ENCODE measurements around the gene DUSP14.

Gene DUSP14

GRCh38 chr17:37488009-37488604 is 1.6 kb upstream of the DUSP14 start:
- no peaks in the 10 kb centered on the region for H3K27me3 ChIP-seq (ENCODE audit: control insufficient read depth in 1 of 2, insufficient read depth in 2 of 2, low read length in 2 of 2)
- no peaks in the 10 kb centered on the region for H3K9me3 ChIP-seq (ENCODE audit: low read length)
- H3K27ac ChIP-seq (ENCODE audit: low read depth, low read length), result peak overlapping the region; percentile 12
- H3K9ac ChIP-seq (ENCODE audit: low read length), result no peak overlapping the region
- no peaks in the 10 kb centered on the region for H3K36me3 ChIP-seq (ENCODE audit: insufficient read depth, low read length)
- peak overlapping the region; percentile 67 to 92 for H3K4me3 ChIP-seq (ENCODE audit: low read depth in 1 of 2, low read length in 2 of 2)
- peaks cover 31% of the 10 kb centered on the region for H3K4me1 ChIP-seq (ENCODE audit: insufficient read depth, low read length)

- Histone ChIP-seq H3K9ac (ENCODE audit: low read length) (peak overlapping the region; percentile 47), H3K4me3 (ENCODE audit: low read depth in 1 of 2, low read length in 2 of 2) (peak overlapping the region; percentile 67 to 92), H3K4me1 (ENCODE audit: insufficient read depth, low read length) (peaks cover 31% of the 10 kb centered on the region), H3K27me3 (ENCODE audit: control insufficient read depth in 1 of 2, insufficient read depth in 2 of 2, low read length in 2 of 2) (no peaks in the 10 kb centered on the region), H3K9me3 (ENCODE audit: low read length) (no peaks in the 10 kb centered on the region), H3K27ac (ENCODE audit: low read depth, low read length) (peak overlapping the region; percentile 12), H3K36me3 (ENCODE audit: insufficient read depth, low read length) (no peaks in the 10 kb centered on the region)
Observed at GRCh38 chr17:37488607-37489196, 989 bp upstream of the DUSP14 start.

- Histone ChIP-seq H3K27ac (ENCODE audit: low read depth, low read length) (peak overlapping the region; percentile 86), H3K4me1 (ENCODE audit: insufficient read depth, low read length) (peaks cover 38% of the 10 kb centered on the region), H3K27me3 (ENCODE audit: control insufficient read depth in 1 of 2, insufficient read depth in 2 of 2, low read length in 2 of 2) (no peaks in the 10 kb centered on the region), H3K9me3 (ENCODE audit: low read length) (no peaks in the 10 kb centered on the region), H3K4me3 (ENCODE audit: low read depth in 1 of 2, low read length in 2 of 2) (peak overlapping the region; percentile 18 to 88), H3K9ac (ENCODE audit: low read length) (peak overlapping the region; percentile 59), H3K36me3 (ENCODE audit: insufficient read depth, low read length) (no peaks in the 10 kb centered on the region)
Observed at GRCh38 chr17:37490022-37490587, 414 bp downstream of the DUSP14 start.

GRCh38 chr17:37490638-37491614 is 1.2 kb downstream of the DUSP14 start:
- no peaks in the 10 kb centered on the region for H3K36me3 ChIP-seq (ENCODE audit: insufficient read depth, low read length)
- peak overlapping the region; percentile 18 to 88 for H3K4me3 ChIP-seq (ENCODE audit: low read depth in 1 of 2, low read length in 2 of 2)
- H3K27me3 ChIP-seq (ENCODE audit: control insufficient read depth in 1 of 2, insufficient read depth in 2 of 2, low read length in 2 of 2), result no peaks in the 10 kb centered on the region
- peak overlapping the region; percentile 59 for H3K9ac ChIP-seq (ENCODE audit: low read length)
- peaks cover 38% of the 10 kb centered on the region for H3K4me1 ChIP-seq (ENCODE audit: insufficient read depth, low read length)
- H3K27ac ChIP-seq (ENCODE audit: low read depth, low read length), result peak overlapping the region; percentile 86
- H3K9me3 ChIP-seq (ENCODE audit: low read length), result no peaks in the 10 kb centered on the region

- Histone ChIP-seq H3K4me3 (ENCODE audit: low read depth in 1 of 2, low read length in 2 of 2) (peak overlapping the region in 1 of 2 donors; percentile 5), H3K36me3 (ENCODE audit: insufficient read depth, low read length) (no peaks in the 10 kb centered on the region), H3K27ac (ENCODE audit: low read depth, low read length) (peak overlapping the region; percentile 86), H3K9me3 (ENCODE audit: low read length) (no peaks in the 10 kb centered on the region), H3K9ac (ENCODE audit: low read length) (no peak overlapping the region), H3K4me1 (ENCODE audit: insufficient read depth, low read length) (peaks cover 38% of the 10 kb centered on the region), H3K27me3 (ENCODE audit: control insufficient read depth in 1 of 2, insufficient read depth in 2 of 2, low read length in 2 of 2) (no peaks in the 10 kb centered on the region)
Observed at GRCh38 chr17:37492167-37492566, 2.5 kb downstream of the DUSP14 start.

GRCh38 chr17:37493249-37494027 is 3.7 kb downstream of the DUSP14 start:
- Histone ChIP-seq H3K27me3 (ENCODE audit: control insufficient read depth in 1 of 2, insufficient read depth in 2 of 2, low read length in 2 of 2) (no peaks in the 10 kb centered on the region), H3K4me3 (ENCODE audit: low read depth in 1 of 2, low read length in 2 of 2) (no peak overlapping the region), H3K36me3 (ENCODE audit: insufficient read depth, low read length) (no peaks in the 10 kb centered on the region), H3K4me1 (ENCODE audit: insufficient read depth, low read length) (peaks cover 32% of the 10 kb centered on the region), H3K9me3 (ENCODE audit: low read length) (no peaks in the 10 kb centered on the region), H3K27ac (ENCODE audit: low read depth, low read length) (no peak overlapping the region), H3K9ac (ENCODE audit: low read length) (no peak overlapping the region)

- H3K9ac ChIP-seq (ENCODE audit: low read length), result no peak overlapping the region
- no peak overlapping the region for H3K27ac ChIP-seq (ENCODE audit: low read depth, low read length)
- H3K4me1 ChIP-seq (ENCODE audit: insufficient read depth, low read length), result peaks cover 29% of the 10 kb centered on the region
- no peaks in the 10 kb centered on the region for H3K36me3 ChIP-seq (ENCODE audit: insufficient read depth, low read length)
- no peaks in the 10 kb centered on the region for H3K9me3 ChIP-seq (ENCODE audit: low read length)
- H3K27me3 ChIP-seq (ENCODE audit: control insufficient read depth in 1 of 2, insufficient read depth in 2 of 2, low read length in 2 of 2), result no peaks in the 10 kb centered on the region
- H3K4me3 ChIP-seq (ENCODE audit: low read depth in 1 of 2, low read length in 2 of 2), result no peak overlapping the region
Observed at GRCh38 chr17:37494401-37494831, 4.7 kb downstream of the DUSP14 start.

- no peak overlapping the region for H3K27ac ChIP-seq (ENCODE audit: low read depth, low read length)
- H3K36me3 ChIP-seq (ENCODE audit: insufficient read depth, low read length), result no peaks in the 10 kb centered on the region
- no peak overlapping the region for H3K4me3 ChIP-seq (ENCODE audit: low read depth in 1 of 2, low read length in 2 of 2)
- H3K27me3 ChIP-seq (ENCODE audit: control insufficient read depth in 1 of 2, insufficient read depth in 2 of 2, low read length in 2 of 2), result no peaks in the 10 kb centered on the region
- H3K4me1 ChIP-seq (ENCODE audit: insufficient read depth, low read length), result peaks cover 29% of the 10 kb centered on the region
- H3K9me3 ChIP-seq (ENCODE audit: low read length), result no peaks in the 10 kb centered on the region
- H3K9ac ChIP-seq (ENCODE audit: low read length), result no peak overlapping the region
Observed at GRCh38 chr17:37494971-37495370, 5.3 kb downstream of the DUSP14 start.

GRCh38 chr17:37500378-37500777 is 10.7 kb downstream of the DUSP14 start:
- Histone ChIP-seq H3K36me3 (ENCODE audit: insufficient read depth, low read length) (no peaks in the 10 kb centered on the region), H3K9me3 (ENCODE audit: low read length) (no peaks in the 10 kb centered on the region), H3K27ac (ENCODE audit: low read depth, low read length) (no peak overlapping the region), H3K4me1 (ENCODE audit: insufficient read depth, low read length) (no peaks in the 10 kb centered on the region), H3K9ac (ENCODE audit: low read length) (no peak overlapping the region), H3K27me3 (ENCODE audit: control insufficient read depth in 1 of 2, insufficient read depth in 2 of 2, low read length in 2 of 2) (no peaks in the 10 kb centered on the region), H3K4me3 (ENCODE audit: low read depth in 1 of 2, low read length in 2 of 2) (no peak overlapping the region)

- Histone ChIP-seq H3K9me3 (ENCODE audit: low read length) (no peaks in the 10 kb centered on the region), H3K9ac (ENCODE audit: low read length) (no peak overlapping the region), H3K27ac (ENCODE audit: low read depth, low read length) (no peak overlapping the region), H3K4me3 (ENCODE audit: low read depth in 1 of 2, low read length in 2 of 2) (no peak overlapping the region), H3K27me3 (ENCODE audit: control insufficient read depth in 1 of 2, insufficient read depth in 2 of 2, low read length in 2 of 2) (no peaks in the 10 kb centered on the region), H3K36me3 (ENCODE audit: insufficient read depth, low read length) (no peaks in the 10 kb centered on the region), H3K4me1 (ENCODE audit: insufficient read depth, low read length) (no peaks in the 10 kb centered on the region)
Observed at GRCh38 chr17:37502009-37502936, 12.6 kb downstream of the DUSP14 start.

Measured in muscle layer of colon (tissue), 2 donors.